Activated naive CD4-positive, alpha-beta T cell treated with anti-CD3 and anti-CD28 coated beads for 36 hours (primary cell): Measurements from ENCODE around the gene ZNF275. TPM values are rescaled to one million over a fixed set of nuclear protein-coding genes. Genes with fewer than 3 reads are reported as not detected.

ENCODE experiments used
- CTCF ChIA-PET: fragments of 350-600 bp; sonication (Branson Sonifier 250); formaldehyde crosslinking; loops from one replicate; lab custom pipeline; 2021; ENCODE audit warnings: antibody characterized with exemption; lab: Charles Lee
- DNase-seq: peaks from one replicate; pipeline ENCODE4 v3.0.0-alpha.2; 2020
- H3K27ac Mint-ChIP-seq: one replicate; pipeline ENCODE4 v1.8.0; 2021; ENCODE audit warnings: mild to moderate bottlenecking, mixed read lengths
- H3K27me3 Mint-ChIP-seq: one replicate; pipeline ENCODE4 v1.8.0; 2021; ENCODE audit warnings: low read depth, mixed read lengths
- H3K36me3 Mint-ChIP-seq: one replicate; pipeline ENCODE4 v1.8.0; 2021; ENCODE audit warnings: low read depth, mixed read lengths
- H3K4me1 Mint-ChIP-seq: one replicate; pipeline ENCODE4 v1.8.0; 2021; ENCODE audit warnings: low read depth, mixed read lengths
- H3K4me3 Mint-ChIP-seq: one replicate; pipeline ENCODE4 v1.8.0; 2021; ENCODE audit warnings: mild to moderate bottlenecking, moderate library complexity, mixed read lengths
- H3K9me3 Mint-ChIP-seq: one replicate; pipeline ENCODE4 v1.8.0; 2021; ENCODE audit warnings: mixed read lengths
- intact Hi-C: fragments of 100-400 bp; cut with micrococcal nuclease; formaldehyde crosslinking; loops from one replicate; pipeline ENCODE4 v1.15.1; 2023
- total RNA-seq, 2 experiments: library from RNA; stranded (reverse); gene quantifications; one replicate each; pipeline ENCODE4 v1.2.3, GENCODE V29; 2021

Gene ZNF275
- total RNA-seq, 2 experiments from 2014 or later = 10.8 to 11.5 TPM

- CTCF ChIA-PET = no interaction called here
- Mint-ChIP-seq H3K36me3 (peaks cover 29% of the 10 kb centered on the region), H3K27me3 (no peaks in the 10 kb centered on the region)
Measured at GRCh38 chrX:153347530-153347929, 13.6 kb downstream of the ZNF275 start.

GRCh38 chrX:153348421-153348820 lies 14.5 kb downstream of the ZNF275 start:
- CTCF ChIA-PET = no interaction called here
- H3K4me1 Mint-ChIP-seq = peaks cover 13% of the 10 kb centered on the region
- H3K9me3 Mint-ChIP-seq = no peaks in the 10 kb centered on the region
- peaks cover 29% of the 10 kb centered on the region for H3K36me3 Mint-ChIP-seq
- no peak for DNase-seq
- no peak overlapping the region for H3K27ac Mint-ChIP-seq
- no peaks in the 10 kb centered on the region for H3K27me3 Mint-ChIP-seq
- H3K4me3 Mint-ChIP-seq = no peak overlapping the region
- intact Hi-C loops = no loop called here

More at GRCh38 chrX:153347530-153347929, 13.6 kb downstream of the ZNF275 start:
- Mint-ChIP-seq H3K9me3 (no peaks in the 10 kb centered on the region), H3K27ac (no peak overlapping the region), H3K4me3 (no peak overlapping the region), H3K4me1 (peaks cover 22% of the 10 kb centered on the region)
- DNase-seq = no peak
- intact Hi-C loops = no loop called here

- peaks cover 17% of the 10 kb centered on the region for H3K36me3 Mint-ChIP-seq
- intact Hi-C loops = no loop called here
- H3K4me1 Mint-ChIP-seq = peaks cover 4% of the 10 kb centered on the region
- H3K27me3 Mint-ChIP-seq = no peaks in the 10 kb centered on the region
- H3K4me3 Mint-ChIP-seq = no peak overlapping the region
- no peak for DNase-seq
- H3K27ac Mint-ChIP-seq = no peak overlapping the region
- no peaks in the 10 kb centered on the region for H3K9me3 Mint-ChIP-seq
- CTCF ChIA-PET = no interaction called here
Measured at GRCh38 chrX:153349952-153350351, 16.0 kb downstream of the ZNF275 start.

- Mint-ChIP-seq H3K4me3 (no peak overlapping the region), H3K9me3 (no peaks in the 10 kb centered on the region), H3K36me3 (peaks cover 10% of the 10 kb centered on the region), H3K27me3 (no peaks in the 10 kb centered on the region), H3K4me1 (peaks cover 3% of the 10 kb centered on the region), H3K27ac (no peak overlapping the region)
- CTCF ChIA-PET = no interaction called here
- intact Hi-C loops = no loop called here
- DNase-seq = no peak
Measured at GRCh38 chrX:153351981-153352380, 18.0 kb downstream of the ZNF275 start.

- Mint-ChIP-seq H3K27me3 (no peaks in the 10 kb centered on the region), H3K27ac (no peak overlapping the region), H3K4me3 (no peak overlapping the region), H3K36me3 (peaks cover 13% of the 10 kb centered on the region), H3K4me1 (peaks cover 3% of the 10 kb centered on the region), H3K9me3 (no peaks in the 10 kb centered on the region)
- DNase-seq = no peak
- intact Hi-C loops = no loop called here
- CTCF ChIA-PET = no interaction called here
Measured at GRCh38 chrX:153352858-153353257, 18.9 kb downstream of the ZNF275 start.

GRCh38 chrX:153353416-153353815 lies 19.5 kb downstream of the ZNF275 start:
- no peak for DNase-seq
- Mint-ChIP-seq H3K4me3 (no peak overlapping the region), H3K9me3 (no peaks in the 10 kb centered on the region), H3K4me1 (peaks cover 3% of the 10 kb centered on the region), H3K36me3 (peaks cover 12% of the 10 kb centered on the region), H3K27me3 (no peaks in the 10 kb centered on the region), H3K27ac (no peak overlapping the region)
- intact Hi-C loops = no loop called here
- CTCF ChIA-PET = no interaction called here

- H3K36me3 Mint-ChIP-seq = peaks cover 4% of the 10 kb centered on the region
- H3K9me3 Mint-ChIP-seq = peaks cover 1% of the 10 kb centered on the region
- CTCF ChIA-PET = no interaction called here
- intact Hi-C loops = no loop called here
- no peak for DNase-seq
- H3K27ac Mint-ChIP-seq = no peak overlapping the region
- no peaks in the 10 kb centered on the region for H3K4me1 Mint-ChIP-seq
- no peak overlapping the region for H3K4me3 Mint-ChIP-seq
- no peaks in the 10 kb centered on the region for H3K27me3 Mint-ChIP-seq
Measured at GRCh38 chrX:153357877-153358276, 23.9 kb downstream of the ZNF275 start.

- DNase-seq = no peak
- H3K9me3 Mint-ChIP-seq = peaks cover 1% of the 10 kb centered on the region
- intact Hi-C loops = no loop called here
- H3K27me3 Mint-ChIP-seq = no peaks in the 10 kb centered on the region
- H3K36me3 Mint-ChIP-seq = peaks cover 4% of the 10 kb centered on the region
- H3K4me1 Mint-ChIP-seq = peaks cover 5% of the 10 kb centered on the region
- H3K4me3 Mint-ChIP-seq = no peak overlapping the region
- H3K27ac Mint-ChIP-seq = no peak overlapping the region
- CTCF ChIA-PET = no interaction called here
Measured at GRCh38 chrX:153361781-153362397, 27.9 kb downstream of the ZNF275 start.

- CTCF ChIA-PET = interaction anchor here (0.6 kb wide), 1 partner anchor 20 kb away, joined by 3 read pairs; no protein-coding TSS in a partner anchor
- Mint-ChIP-seq H3K27me3 (no peaks in the 10 kb centered on the region), H3K4me3 (no peak overlapping the region), H3K36me3 (no peaks in the 10 kb centered on the region), H3K27ac (no peak overlapping the region), H3K4me1 (peaks cover 8% of the 10 kb centered on the region), H3K9me3 (no peaks in the 10 kb centered on the region)
- intact Hi-C loops = no loop called here
- no peak for DNase-seq
Measured at GRCh38 chrX:153365670-153366069, 31.7 kb downstream of the ZNF275 start.

- Mint-ChIP-seq H3K4me1 (peaks cover 11% of the 10 kb centered on the region), H3K4me3 (no peak overlapping the region), H3K9me3 (no peaks in the 10 kb centered on the region), H3K27me3 (no peaks in the 10 kb centered on the region), H3K36me3 (no peaks in the 10 kb centered on the region), H3K27ac (no peak overlapping the region)
- CTCF ChIA-PET = interaction anchor here (0.6 kb wide), 1 partner anchor 21 kb away, joined by 3 read pairs; no protein-coding TSS in a partner anchor
- no peak for DNase-seq
- intact Hi-C loops = no loop called here
Measured at GRCh38 chrX:153366119-153366518, 32.2 kb downstream of the ZNF275 start.

- no peaks in the 10 kb centered on the region for H3K27me3 Mint-ChIP-seq
- H3K36me3 Mint-ChIP-seq = no peaks in the 10 kb centered on the region
- CTCF ChIA-PET = interaction anchor here (0.8 kb wide), 1 partner anchor 12 kb away, joined by 3 read pairs; no protein-coding TSS in a partner anchor
- intact Hi-C loops = no loop called here
- peaks cover 11% of the 10 kb centered on the region for H3K4me1 Mint-ChIP-seq
- H3K4me3 Mint-ChIP-seq = no peak overlapping the region
- H3K9me3 Mint-ChIP-seq = no peaks in the 10 kb centered on the region
- DNase-seq = no peak
- no peak overlapping the region for H3K27ac Mint-ChIP-seq
Measured at GRCh38 chrX:153366878-153367538, 33.1 kb downstream of the ZNF275 start.

- H3K36me3 Mint-ChIP-seq = no peaks in the 10 kb centered on the region
- H3K4me1 Mint-ChIP-seq = peaks cover 11% of the 10 kb centered on the region
- no peak for DNase-seq
- no peaks in the 10 kb centered on the region for H3K27me3 Mint-ChIP-seq
- CTCF ChIA-PET = no interaction called here
- no peak overlapping the region for H3K4me3 Mint-ChIP-seq
- no peaks in the 10 kb centered on the region for H3K9me3 Mint-ChIP-seq
- intact Hi-C loops = loop anchor here (2.0 to 5.0 kb wide), 2 partner anchors 34 to 338 kb away; no protein-coding TSS in a partner anchor
- H3K27ac Mint-ChIP-seq = no peak overlapping the region
Measured at GRCh38 chrX:153370293-153371055, 36.5 kb downstream of the ZNF275 start.
